ENCODE measurements around the gene HPF1. TPM values are rescaled to one million over a fixed set of nuclear protein-coding genes. Genes with fewer than 3 reads are reported as not detected.
"Not testable (repeated sequence)": the region's sequence is repeated elsewhere in the genome, so short reads cannot be mapped to it uniquely, and the experiment has no call there.

The HPF1 gene
- 49.8 and 53.6 TPM in 2 replicates for total RNA-seq
- long read RNA-seq, transcript HPF1-201 (8 exons, 1,230 nt): major isoform, 20 of 32 reads
- long read RNA-seq, partial matches to known transcripts: 6 of 32 reads
- long read RNA-seq, other reads (novel, unspliced or antisense): 5 of 32 reads

DNA sequence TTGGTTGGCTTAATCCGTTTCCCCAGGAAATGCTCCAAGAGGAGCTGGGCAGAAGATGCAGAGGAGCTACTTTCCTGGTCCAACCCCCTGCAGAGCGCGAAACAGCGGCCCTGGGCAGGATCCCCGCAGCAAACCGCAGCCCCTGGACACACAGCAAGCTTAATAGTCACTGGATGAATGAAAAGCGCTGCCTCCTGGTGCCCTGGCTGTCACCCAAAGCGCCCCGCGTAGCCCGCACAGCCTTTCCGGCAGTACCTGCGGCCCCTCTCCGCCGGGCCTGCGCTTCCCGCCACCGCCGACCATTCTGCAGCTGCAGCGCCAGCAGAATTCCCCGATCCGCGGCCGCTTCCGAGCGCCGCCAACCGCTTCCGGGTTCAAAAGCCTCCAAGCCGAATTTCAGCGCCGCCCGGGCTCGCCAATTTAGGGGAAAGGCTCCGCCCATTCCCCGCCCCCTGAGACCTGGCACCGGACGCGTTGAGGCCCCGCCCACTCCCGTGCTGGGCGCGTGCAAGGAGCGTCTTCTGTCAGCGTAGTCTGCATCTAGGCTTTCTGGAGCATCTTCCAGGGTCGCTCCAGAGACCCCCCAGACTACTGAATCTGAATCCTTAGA, at the start of gene HPF1:
HPF1 (minus strand) TSS at position 370 of the 610 bp plus-strand sequence; CDS start at position 303, 67 bp downstream.
- peak within 1 kb of the TSS; percentile 92 for H3K4me3 Mint-ChIP-seq
- peak; percentile 93 for DNase-seq (ENCODE audit: low read depth, low spot score)
- H3K4me1 Mint-ChIP-seq: peaks cover 24% of the 10 kb centered on the region
- H3K27ac Mint-ChIP-seq (ENCODE audit: unreplicated experiment): peak within 1 kb of the TSS; percentile 74
- TF ChIP-seq, protein P1, sequence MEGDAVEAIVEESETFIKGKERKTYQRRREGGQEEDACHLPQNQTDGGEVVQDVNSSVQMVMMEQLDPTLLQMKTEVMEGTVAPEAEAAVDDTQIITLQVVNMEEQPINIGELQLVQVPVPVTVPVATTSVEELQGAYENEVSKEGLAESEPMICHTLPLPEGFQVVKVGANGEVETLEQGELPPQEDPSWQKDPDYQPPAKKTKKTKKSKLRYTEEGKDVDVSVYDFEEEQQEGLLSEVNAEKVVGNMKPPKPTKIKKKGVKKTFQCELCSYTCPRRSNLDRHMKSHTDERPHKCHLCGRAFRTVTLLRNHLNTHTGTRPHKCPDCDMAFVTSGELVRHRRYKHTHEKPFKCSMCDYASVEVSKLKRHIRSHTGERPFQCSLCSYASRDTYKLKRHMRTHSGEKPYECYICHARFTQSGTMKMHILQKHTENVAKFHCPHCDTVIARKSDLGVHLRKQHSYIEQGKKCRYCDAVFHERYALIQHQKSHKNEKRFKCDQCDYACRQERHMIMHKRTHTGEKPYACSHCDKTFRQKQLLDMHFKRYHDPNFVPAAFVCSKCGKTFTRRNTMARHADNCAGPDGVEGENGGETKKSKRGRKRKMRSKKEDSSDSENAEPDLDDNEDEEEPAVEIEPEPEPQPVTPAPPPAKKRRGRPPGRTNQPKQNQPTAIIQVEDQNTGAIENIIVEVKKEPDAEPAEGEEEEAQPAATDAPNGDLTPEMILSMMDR (conservative IDR thresholded peaks at IDR 0.05): no peak
- no peaks in the 10 kb centered on the region for H3K36me3 Mint-ChIP-seq (ENCODE audit: low read depth)
- peaks cover 10% of the 10 kb centered on the region for H3K27me3 Mint-ChIP-seq (ENCODE audit: low read depth)
- H3K9me3 Mint-ChIP-seq: no peaks in the 10 kb centered on the region

DNA sequence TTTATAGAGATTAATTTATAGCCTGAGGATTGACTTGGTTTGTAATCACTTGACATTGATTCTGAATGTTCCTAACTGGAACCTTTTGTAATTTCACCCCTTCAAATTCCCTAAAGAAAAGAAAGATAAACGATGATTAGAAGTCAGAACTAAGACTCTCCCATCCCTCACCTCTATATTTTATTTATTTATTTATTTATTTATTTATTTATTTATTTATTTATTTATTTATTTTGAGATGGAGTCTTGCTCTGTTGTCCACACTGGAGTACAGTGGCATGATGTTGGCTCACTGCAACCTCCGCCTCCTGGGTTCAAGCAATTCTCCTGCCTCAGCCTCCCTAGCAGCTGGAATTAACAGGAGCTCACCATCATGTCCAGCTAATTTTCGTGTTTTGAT, 49.0 kb upstream of the HPF1 start:
- DNase-seq (ENCODE audit: low read depth, low spot score); H3K36me3 Mint-ChIP-seq (ENCODE audit: low read depth); H3K4me3 Mint-ChIP-seq; H3K9me3 Mint-ChIP-seq; H3K27ac Mint-ChIP-seq (ENCODE audit: unreplicated experiment): not testable (repeated sequence)
- H3K27me3 Mint-ChIP-seq (ENCODE audit: low read depth): peaks cover 29% of the 10 kb centered on the region
- peaks cover 10% of the 10 kb centered on the region for H3K4me1 Mint-ChIP-seq

DNA sequence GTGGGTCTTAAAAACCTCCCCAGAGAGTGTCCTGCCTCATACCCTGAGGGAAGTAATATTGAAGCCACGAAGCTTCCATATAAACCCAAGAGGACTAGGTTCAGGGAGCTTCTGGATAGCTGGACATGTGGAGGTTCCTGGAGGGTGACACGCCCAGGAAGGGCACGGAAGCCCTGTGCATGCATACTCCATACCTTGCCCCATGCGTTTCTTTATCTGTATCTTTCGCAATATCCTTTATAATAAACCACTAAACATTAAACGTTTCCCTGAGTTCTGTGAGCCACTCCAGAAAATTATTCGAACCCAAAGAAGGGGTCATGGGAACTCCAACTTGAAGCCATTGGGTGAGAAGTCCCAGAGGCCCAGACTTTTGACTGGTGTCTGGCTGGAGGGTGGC, 45.7 kb upstream of the HPF1 start:
- H3K27me3 Mint-ChIP-seq (ENCODE audit: low read depth): peaks cover 10% of the 10 kb centered on the region
- DNase-seq (ENCODE audit: low read depth, low spot score): no peak
- peaks cover 5% of the 10 kb centered on the region for H3K4me1 Mint-ChIP-seq
- no peaks in the 10 kb centered on the region for H3K9me3 Mint-ChIP-seq
- no peaks in the 10 kb centered on the region for H3K36me3 Mint-ChIP-seq (ENCODE audit: low read depth)
- TF ChIP-seq, protein P1 (conservative IDR thresholded peaks at IDR 0.05): no peak
- no peak overlapping the region for H3K4me3 Mint-ChIP-seq
- no peak overlapping the region for H3K27ac Mint-ChIP-seq (ENCODE audit: unreplicated experiment)

DNA sequence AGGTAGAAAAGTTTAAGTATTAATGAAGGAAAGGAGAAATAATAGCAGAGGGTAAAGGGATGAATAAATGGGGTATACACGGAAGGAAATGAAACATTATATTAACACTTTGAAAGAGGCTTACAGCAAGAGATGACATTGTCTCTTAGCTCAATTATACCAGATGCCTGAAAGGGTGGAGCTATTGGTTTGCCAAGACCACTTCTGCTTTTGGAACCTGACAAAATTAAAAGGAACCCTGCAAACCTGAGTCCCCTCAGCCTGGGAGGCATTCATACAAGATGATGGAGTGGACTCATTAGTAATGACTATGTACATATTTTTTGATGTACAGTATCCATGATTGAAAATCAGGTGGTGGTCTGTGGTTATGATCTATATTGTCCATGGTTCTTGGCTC, 45.1 kb upstream of the HPF1 start:
- TF ChIP-seq, protein P1 (conservative IDR thresholded peaks at IDR 0.05): no peak
- Mint-ChIP-seq H3K36me3 (ENCODE audit: low read depth) (no peaks in the 10 kb centered on the region), H3K4me3 (no peak overlapping the region), H3K27ac (ENCODE audit: unreplicated experiment) (no peak overlapping the region), H3K9me3 (no peaks in the 10 kb centered on the region), H3K4me1 (peaks cover 6% of the 10 kb centered on the region), H3K27me3 (ENCODE audit: low read depth) (peaks cover 6% of the 10 kb centered on the region)
- DNase-seq (ENCODE audit: low read depth, low spot score): no peak

DNA sequence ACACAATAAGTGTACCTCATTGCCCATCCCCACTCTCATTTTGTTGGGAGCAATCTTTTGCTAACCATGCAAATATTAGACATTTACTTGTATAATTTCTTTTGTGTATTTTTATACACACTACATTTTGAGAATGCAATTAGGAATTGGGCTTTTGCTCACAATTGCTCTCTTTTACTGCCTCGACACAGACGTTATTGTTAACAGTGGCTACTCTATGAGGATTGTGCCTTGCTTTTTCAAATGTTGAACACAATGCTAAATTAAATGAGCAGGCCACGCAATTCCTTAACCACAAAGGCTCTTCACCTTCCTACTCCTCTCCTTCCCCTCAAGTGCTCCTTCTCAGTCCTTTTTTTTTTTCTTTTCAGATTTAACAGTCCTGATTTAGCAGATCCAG, 42.8 kb upstream of the HPF1 start:
- H3K4me3 Mint-ChIP-seq: no peak overlapping the region
- TF ChIP-seq, protein P1 (conservative IDR thresholded peaks at IDR 0.05): no peak
- no peak for DNase-seq (ENCODE audit: low read depth, low spot score)
- no peaks in the 10 kb centered on the region for H3K9me3 Mint-ChIP-seq
- H3K27me3 Mint-ChIP-seq (ENCODE audit: low read depth): no peaks in the 10 kb centered on the region
- H3K36me3 Mint-ChIP-seq (ENCODE audit: low read depth): no peaks in the 10 kb centered on the region
- peaks cover 11% of the 10 kb centered on the region for H3K4me1 Mint-ChIP-seq
- no peak overlapping the region for H3K27ac Mint-ChIP-seq (ENCODE audit: unreplicated experiment)

DNA sequence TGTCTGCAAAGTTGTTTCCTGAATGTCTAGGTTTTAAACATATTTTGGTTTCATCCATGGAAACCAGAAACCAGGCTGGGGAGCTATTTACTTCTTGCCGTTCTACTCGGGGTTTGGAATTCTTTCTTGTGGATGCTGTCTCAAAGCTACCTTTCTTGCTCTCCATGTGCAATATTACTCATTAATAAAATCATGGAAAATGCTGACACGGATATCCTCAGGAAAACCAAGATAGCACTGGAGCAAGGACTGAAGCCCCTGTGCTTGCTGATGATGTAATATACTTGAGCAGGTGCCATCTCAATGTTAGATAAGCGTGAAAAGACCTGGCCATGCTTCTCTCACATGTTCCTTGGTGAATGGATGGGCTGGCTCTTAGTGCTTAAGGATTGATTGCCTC, 41.5 kb upstream of the HPF1 start:
- no peak for DNase-seq (ENCODE audit: low read depth, low spot score)
- Mint-ChIP-seq H3K36me3 (ENCODE audit: low read depth) (no peaks in the 10 kb centered on the region), H3K4me3 (no peak overlapping the region), H3K27ac (ENCODE audit: unreplicated experiment) (no peak overlapping the region), H3K9me3 (no peaks in the 10 kb centered on the region), H3K27me3 (ENCODE audit: low read depth) (no peaks in the 10 kb centered on the region), H3K4me1 (peaks cover 14% of the 10 kb centered on the region)
- TF ChIP-seq, protein P1 (conservative IDR thresholded peaks at IDR 0.05): no peak
